K562 (cell line): Measurements from ENCODE around the gene EXOSC9.

Source experiments
- CAMTA2 ChIP-seq: fragments of 250-450 bp; sonication (Bioruptor Pico); conservative IDR thresholded peaks from 2 replicates; pipeline ENCODE4 v1.5.1; 2022
- CBX1 ChIP-seq: sonication (generic); IDR thresholded peaks from 2 replicates; pipeline ENCODE4 v1.6.1; 2016; ENCODE audit warnings: antibody characterized with exemption, low read depth, mild to moderate bottlenecking
- CHD2 ChIP-seq: IDR thresholded peaks from 2 replicates; pipeline ENCODE4 v1.6.1; 2011; ENCODE audit warnings: low read depth, low read length
- MYNN ChIP-seq, 2 experiments: sonication (generic); formaldehyde crosslinking in 1 of 2; IDR thresholded peaks; 2 replicates each; pipeline versions ENCODE4 v1.5.0 to v1.6.1; 2016 to 2020; ENCODE audit warnings: antibody characterized with exemption in 1 of 2, missing genetic modification reagents in 1 of 2
- NCOA2 ChIP-seq, 2 experiments: fragments of 450-650 bp; IDR thresholded peaks; 2 replicates each; pipeline ENCODE4 v1.6.1; 2018; ENCODE audit warnings: mild to moderate bottlenecking in 2 of 2, moderate library complexity in 1 of 2; ENCODE audit not compliant: partially characterized antibody in 2 of 2
- SMARCE1 ChIP-seq: fragments of 450-650 bp; IDR thresholded peaks from 2 replicates; pipeline ENCODE4 v1.7.1; 2016; ENCODE audit warnings: mild to moderate bottlenecking

- TF ChIP-seq MYNN (IDR thresholded peaks at IDR 0.05) (no peak), MYNN (CRISPR knock-in tag; IDR thresholded peaks at IDR 0.05) (no peak), NCOA2 (IDR thresholded peaks at IDR 0.05; ENCODE audit: partially characterized antibody in 2 of 2) (no peak), CAMTA2 (CRISPR knock-in tag) (no peak), CHD2 (no peak), CBX1 (no peak), SMARCE1 (no peak)
Measured at GRCh38 chr4:121758925-121759568, 42.1 kb upstream of the EXOSC9 start.
